ENCODE measurements around the gene NTRK2.

The NTRK2 gene

GRCh38 chr9:85021686-85022085 lies 352.2 kb downstream of the NTRK2 start:
- DNase-seq (ENCODE audit: low read depth), result no peak

GRCh38 chr9:85024374-85024773 lies 354.8 kb downstream of the NTRK2 start:
- no peak for DNase-seq (ENCODE audit: low read depth)

- DNase-seq (ENCODE audit: low read depth), result no peak
Measured at GRCh38 chr9:85025638-85026037, 356.1 kb downstream of the NTRK2 start.

GRCh38 chr9:85027870-85028269 lies 358.3 kb downstream of the NTRK2 start:
- DNase-seq (ENCODE audit: low read depth), result no peak

- no peak for DNase-seq (ENCODE audit: low read depth)
Measured at GRCh38 chr9:85030316-85030715, 360.8 kb downstream of the NTRK2 start.

- DNase-seq (ENCODE audit: low read depth), result no peak
Measured at GRCh38 chr9:85036496-85036895, 367.0 kb downstream of the NTRK2 start.

GRCh38 chr9:85038061-85038460 lies 368.5 kb downstream of the NTRK2 start:
- DNase-seq (ENCODE audit: low read depth), result no peak

- DNase-seq (ENCODE audit: low read depth), result no peak
Measured at GRCh38 chr9:85038824-85039608, 369.5 kb downstream of the NTRK2 start.

GRCh38 chr9:85040146-85040545 lies 370.6 kb downstream of the NTRK2 start:
- DNase-seq (ENCODE audit: low read depth), result no peak

- no peak for DNase-seq (ENCODE audit: low read depth)
Measured at GRCh38 chr9:85040821-85041465, 371.4 kb downstream of the NTRK2 start.

- DNase-seq (ENCODE audit: low read depth), result no peak
Measured at GRCh38 chr9:85041466-85042137, 372.1 kb downstream of the NTRK2 start.

- DNase-seq (ENCODE audit: low read depth), result no peak
Measured at GRCh38 chr9:85042981-85043647, 373.6 kb downstream of the NTRK2 start.

GRCh38 chr9:85045271-85045670 lies 375.7 kb downstream of the NTRK2 start:
- DNase-seq (ENCODE audit: low read depth), result no peak

GRCh38 chr9:85046475-85046874 lies 376.9 kb downstream of the NTRK2 start:
- DNase-seq (ENCODE audit: low read depth), result no peak

GRCh38 chr9:85053206-85053786 lies 383.8 kb downstream of the NTRK2 start:
- DNase-seq (ENCODE audit: low read depth), result no peak

GRCh38 chr9:85054017-85054416 lies 384.5 kb downstream of the NTRK2 start:
- no peak for DNase-seq (ENCODE audit: low read depth)

GRCh38 chr9:85055506-85056202 lies 386.1 kb downstream of the NTRK2 start:
- DNase-seq (ENCODE audit: low read depth), result no peak

- no peak for DNase-seq (ENCODE audit: low read depth)
Measured at GRCh38 chr9:85056203-85056572, 386.7 kb downstream of the NTRK2 start.

- DNase-seq (ENCODE audit: low read depth), result no peak
Measured at GRCh38 chr9:85061969-85062368, 392.4 kb downstream of the NTRK2 start.

- no peak for DNase-seq (ENCODE audit: low read depth)
Measured at GRCh38 chr9:85062385-85063022, 393.0 kb downstream of the NTRK2 start.

- no peak for DNase-seq (ENCODE audit: low read depth)
Measured at GRCh38 chr9:85064811-85065371, 395.4 kb downstream of the NTRK2 start.
